Measurements from ENCODE around the gene CAPN5.
"Not testable (repeated sequence)": the region's sequence is repeated elsewhere in the genome, so short reads cannot be mapped to it uniquely, and the experiment has no call there.

The CAPN5 gene

DNA sequence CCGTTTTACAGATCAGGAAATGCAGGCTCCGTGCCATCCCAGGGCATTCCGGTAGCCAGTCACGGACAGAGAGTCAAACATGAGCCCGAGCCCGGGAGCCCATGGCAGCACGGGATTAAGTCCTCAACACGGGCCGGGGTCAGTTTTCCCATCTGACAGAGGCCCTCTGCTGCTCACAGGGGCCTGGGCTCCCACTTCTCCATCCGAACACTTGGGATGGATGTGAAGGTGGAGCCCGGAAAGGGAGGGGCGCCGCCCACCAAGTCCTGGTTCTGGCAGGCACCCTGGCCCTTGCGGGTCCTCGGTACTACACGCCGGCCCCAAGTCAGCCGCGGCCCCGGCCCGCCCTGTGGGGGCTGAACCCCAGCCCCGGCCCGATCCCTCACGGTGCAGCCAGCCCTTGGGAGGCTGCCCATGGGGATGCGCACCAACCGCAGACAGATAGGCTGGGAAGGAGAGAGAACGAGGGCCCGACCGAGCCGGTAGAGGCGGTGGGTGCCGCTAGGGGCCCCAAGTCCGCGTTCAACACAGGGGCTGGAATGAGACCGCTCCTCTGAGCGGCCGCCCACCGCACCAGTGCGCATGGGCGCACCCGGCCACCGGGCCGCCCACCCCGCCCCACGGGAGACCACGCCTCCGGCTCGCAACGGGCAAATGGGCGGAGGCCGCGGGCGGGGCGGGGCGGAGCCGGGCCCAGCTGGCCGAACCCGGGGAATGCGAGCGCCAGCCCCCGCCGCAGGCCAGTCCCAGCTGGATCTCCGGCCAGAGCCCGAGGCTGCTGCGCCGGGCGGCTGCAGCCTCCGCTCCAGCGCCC lies at the start of gene CAPN5:
TSS of gene CAPN5 (plus strand) at position 743 of the 814 bp plus-strand sequence. CDS start 17,916 bp downstream, outside the sequence.
- peak; percentile 89 for DNase-seq (ENCODE audit: low spot score)

DNA sequence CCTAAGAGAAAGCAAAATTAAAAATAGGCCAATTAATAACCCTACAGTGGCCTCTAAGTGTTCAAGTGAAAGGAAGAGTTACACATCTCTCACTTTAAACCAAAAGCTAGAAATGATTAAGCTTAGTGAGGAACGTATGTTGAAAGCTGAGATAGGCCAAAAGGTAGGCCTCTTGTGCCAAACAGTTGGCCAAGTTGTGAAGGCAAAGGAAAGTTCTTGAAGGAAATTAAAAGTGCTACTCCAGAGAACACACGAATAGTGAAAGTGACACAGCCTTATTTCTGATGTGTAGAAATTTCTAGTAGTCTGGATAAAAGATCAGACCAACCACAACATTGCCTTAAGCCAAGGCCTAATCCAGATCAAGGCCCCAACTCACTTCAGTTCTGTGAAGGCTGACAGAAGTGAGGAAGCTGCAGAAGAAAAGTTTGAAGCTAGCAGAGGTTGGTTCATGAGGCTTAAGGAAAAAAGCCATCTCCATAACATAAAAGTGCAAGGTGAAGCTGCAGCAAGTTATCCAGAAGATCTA lies 48.3 kb upstream of the CAPN5 start:
- DNase-seq (ENCODE audit: low spot score) = not testable (repeated sequence)

DNA sequence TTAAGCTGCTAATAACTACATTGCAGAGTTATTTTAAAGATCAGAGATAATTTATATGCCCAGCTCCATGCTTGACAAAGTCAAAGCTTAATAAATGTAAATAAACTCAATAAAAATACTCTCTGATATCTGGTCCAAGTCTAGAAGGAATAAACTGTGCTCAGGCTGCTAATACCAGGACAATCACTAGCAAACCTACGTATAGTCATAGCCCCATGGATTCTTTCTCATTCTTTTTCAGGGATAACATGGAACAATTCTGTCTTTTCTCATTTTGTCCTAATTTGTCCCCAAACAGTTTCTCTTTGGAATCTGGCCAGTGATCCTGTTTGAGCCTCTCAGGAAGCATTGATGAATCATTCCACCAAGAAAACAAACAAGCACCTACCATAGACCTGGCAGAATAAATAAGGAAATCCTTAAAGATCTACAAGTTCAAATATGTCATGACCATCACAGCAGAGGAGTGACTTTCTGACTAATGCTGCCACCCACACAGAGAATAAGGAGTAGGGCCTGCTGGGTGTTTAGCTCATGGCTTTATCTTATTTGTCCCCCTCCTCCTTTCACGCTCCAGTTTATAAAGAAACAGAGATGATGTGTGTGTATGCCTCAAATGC lies 46.7 kb upstream of the CAPN5 start:
- no peak for DNase-seq (ENCODE audit: low spot score)

DNA sequence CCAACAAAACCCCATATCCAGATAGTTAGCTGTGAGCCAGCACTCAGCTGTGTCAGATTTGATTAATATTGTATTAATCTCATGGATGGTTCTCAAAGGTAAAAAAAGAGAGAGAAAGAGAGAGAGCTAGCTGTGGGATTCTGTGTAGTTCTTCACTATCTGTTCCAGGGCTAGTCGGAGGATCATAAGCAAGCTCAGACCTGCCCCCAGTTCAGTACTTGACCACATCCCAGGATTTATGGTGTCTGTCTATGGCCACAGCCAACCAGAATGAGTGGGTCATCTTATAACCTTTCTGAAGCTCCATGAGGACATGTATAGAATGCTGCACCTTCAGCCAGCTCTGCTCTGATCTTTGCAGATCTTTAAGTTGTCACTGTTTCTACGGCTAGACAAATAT lies 46.0 kb upstream of the CAPN5 start:
- no peak for DNase-seq (ENCODE audit: low spot score)

DNA sequence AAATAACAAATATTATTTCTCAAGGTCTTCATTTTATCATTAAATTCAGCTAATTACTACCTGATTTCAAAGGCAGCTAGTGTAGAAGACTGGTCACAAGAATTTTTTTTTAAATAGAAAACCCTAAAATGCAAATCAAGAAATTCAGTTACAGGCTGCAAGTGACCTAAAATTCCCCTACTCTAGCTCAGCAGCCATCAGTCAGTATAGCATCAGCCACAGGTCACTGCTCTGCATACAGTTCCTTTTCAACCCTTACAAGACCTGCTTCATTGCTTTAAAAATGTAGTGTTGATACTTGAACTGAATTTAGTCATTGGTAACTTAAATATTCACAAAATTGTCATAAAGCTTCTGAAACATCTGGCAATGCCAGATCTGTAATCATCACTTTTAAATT lies 42.0 kb upstream of the CAPN5 start:
- DNase-seq (ENCODE audit: low spot score) = no peak

DNA sequence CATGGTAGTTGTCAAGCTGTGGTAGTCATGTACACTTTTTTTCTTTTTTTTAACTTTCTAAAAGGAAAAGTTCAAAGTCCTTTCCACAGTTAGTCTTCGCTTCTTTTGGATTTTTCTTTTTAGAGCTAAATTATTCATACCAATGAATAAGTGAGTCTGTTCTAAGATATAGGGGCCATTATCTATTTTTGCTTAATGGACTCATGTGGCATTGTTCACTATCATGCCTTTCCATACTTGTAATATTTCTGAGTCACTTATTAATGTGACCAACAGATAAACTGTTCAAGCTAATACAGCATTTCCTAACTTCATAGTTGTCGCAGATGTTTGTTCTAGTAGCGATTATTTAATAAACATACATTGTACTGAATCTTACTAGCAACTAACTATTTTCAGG lies 40.5 kb upstream of the CAPN5 start:
- no peak for DNase-seq (ENCODE audit: low spot score)

DNA sequence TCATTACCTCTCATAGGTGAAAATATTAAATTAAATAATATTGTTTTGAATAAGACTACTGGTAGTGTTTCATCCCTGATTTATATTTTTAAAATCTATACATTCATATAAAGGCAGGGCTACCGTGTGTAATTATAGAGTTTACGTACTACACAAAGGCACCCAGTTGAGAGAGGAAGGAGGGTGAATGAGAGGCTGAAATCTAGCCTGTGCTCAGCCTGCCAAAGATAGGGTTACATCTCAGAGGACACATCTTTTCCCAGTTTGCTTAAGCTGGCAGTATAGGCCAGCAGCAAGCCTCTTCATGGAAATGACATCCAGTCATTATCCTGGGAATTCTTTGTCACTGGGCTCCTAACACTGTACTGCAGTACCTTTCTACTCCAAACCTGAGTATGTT lies 40.0 kb upstream of the CAPN5 start:
- DNase-seq (ENCODE audit: low spot score) = no peak

DNA sequence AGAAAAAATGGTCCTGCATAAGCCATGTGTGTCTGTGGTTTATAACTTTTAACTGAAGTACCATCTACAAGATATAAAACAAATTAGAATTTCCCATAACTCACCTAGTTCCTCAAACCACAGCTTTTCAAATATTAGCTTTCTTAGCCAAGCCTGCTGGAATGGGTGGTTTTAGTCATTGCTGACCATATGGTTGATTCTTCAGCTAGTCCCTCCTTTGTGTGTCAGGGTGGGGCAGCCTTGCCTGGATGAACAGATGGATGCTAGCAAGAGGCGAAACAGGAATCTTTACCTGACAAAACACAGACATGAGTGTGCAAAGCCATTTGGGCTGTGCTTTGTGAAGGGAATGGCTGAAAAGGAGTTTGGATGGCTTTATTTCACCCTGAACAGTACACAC lies 39.5 kb upstream of the CAPN5 start:
- DNase-seq (ENCODE audit: low spot score) = no peak

DNA sequence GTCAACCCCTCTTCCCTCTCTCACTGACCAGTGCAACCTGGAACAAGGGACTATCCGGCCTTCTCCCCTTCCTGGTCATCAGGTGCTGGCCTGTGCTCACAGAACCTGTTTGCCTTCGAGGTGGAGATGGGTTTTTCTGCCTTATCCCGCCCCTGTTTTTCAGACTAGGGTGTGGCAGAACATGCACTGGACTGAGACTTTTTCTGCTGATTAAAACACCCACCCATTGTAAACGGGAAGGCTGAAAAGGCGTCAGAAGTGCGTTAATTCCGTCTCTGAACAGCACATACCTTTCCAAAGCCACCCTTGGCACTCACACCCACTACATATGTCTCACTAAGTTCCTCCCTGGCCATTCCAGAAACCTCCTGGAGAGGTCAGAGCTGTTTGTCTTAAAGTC lies 36.9 kb upstream of the CAPN5 start:
- no peak for DNase-seq (ENCODE audit: low spot score)

DNA sequence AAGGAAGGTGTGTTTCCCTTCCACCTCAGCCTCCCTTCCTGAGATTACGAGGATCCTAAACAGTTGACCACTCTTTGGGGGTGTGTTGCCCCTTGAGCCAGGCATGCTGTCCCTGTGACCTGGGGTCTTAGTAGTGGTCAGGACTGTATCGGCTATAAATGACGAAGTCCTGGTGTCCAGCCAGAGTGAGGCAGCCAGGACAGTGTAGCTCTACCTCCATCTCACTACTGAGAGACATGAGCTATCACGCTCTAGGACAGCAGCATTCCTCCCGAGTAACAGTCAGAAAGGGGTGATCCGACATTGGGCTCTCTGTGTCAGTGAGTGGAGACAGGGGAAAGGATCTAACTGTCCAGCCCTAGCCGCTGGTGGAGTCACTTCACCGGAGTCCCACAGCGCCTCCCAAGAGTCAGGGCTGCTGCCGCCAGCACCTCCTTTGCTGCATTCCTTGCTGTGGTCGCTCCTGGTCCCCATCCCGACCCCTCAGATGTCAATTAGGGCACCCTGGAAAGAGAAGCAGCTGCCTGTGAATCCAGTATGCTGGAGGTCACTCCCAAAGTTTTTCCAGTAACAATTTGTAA lies 35.8 kb upstream of the CAPN5 start:
- no peak for DNase-seq (ENCODE audit: low spot score)

DNA sequence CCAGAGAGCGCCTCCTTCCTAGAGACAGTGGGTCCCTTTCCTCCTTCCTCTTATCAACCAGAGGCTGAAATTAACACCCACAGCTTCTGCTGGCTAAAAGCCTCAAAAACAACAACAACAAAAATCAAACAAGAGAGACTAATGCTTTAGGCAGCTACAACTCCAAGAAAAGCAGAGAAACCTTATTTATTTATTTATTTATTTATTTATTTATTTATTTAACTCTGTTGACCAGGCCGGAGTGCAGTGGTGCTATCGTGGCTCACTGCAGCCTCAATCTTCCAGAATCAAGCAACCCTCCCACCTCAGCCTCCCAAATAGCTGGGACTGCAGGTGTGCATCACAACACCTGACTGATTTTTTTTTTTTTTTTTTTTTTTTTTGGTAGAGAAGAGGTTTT lies 35.2 kb upstream of the CAPN5 start:
- no peak for DNase-seq (ENCODE audit: low spot score)

DNA sequence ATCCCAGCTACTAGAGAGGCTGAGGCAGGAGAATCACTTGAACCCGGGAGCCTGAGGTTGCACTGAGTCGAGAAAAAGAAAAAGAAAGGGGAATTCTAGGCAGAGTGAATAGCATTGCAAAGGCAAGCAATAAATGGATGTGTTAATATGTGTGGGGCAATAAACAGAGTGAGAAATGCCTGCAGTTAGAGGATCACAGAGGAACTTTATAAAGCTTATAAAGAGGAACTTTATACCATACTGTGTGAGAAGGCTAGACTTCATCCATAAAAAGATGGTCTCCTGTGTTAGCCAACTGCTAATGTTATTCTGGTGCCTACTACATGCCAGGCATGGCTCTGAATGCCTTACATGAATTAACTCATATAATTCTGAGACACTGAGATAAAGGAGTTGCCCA lies 31.7 kb upstream of the CAPN5 start:
- DNase-seq (ENCODE audit: low spot score) = no peak

DNA sequence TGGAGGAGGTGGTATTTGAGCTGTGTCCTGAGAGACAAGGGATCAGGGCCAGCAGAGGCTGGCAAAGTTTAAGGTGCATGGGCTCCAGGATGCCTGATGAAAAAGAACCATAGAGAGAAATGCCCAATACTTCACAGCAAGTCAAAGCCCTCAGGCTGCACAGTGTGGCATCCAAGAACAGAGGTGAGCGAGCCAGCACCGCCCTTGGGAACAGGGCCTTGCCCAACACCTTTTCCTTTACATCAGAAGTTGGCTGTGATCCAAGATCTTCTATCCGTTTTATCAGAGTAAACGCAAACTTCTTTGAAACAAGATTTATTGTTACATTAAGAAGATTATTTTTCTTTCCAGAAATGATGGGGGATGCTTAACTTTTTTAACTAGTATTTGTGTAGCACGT lies 31.2 kb upstream of the CAPN5 start:
- no peak for DNase-seq (ENCODE audit: low spot score)

DNA sequence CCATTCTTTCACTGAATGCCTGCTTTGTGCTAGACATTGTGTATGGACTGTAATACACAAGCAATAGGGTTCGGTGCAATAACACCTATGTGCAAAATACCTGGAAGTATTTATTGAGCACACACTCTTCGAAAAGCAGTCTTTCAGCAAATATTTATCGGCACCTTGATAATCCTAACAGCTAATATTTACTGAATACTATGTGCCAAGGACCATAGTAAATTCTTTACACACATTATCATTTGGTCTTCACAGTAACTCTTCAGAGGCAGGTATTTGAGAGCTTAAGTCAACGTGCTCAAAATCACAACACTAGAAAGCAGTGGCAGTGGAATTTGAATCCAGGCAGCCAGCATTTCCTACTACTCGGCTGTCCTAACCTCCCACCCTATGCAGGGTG lies 30.4 kb upstream of the CAPN5 start:
- no peak for DNase-seq (ENCODE audit: low spot score)

DNA sequence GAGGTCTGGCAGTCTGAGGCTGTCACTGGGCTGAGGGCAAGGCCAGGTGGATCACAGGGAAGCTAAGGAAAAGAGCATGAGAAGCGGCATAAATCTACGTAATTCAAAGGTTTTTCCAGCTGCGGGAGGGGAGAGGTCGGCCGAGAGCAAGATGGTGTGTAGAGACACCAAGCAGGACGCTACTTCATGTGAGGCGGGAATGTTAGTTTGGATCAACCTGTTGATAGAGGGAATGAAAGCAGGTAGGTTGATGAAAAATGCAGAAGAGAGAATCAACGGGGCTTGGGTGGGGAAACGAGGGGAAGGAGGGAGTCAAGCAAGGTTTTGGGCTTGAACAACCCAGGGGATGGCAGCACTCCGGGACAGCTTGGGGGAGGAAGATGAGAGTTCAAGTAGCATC lies 29.7 kb upstream of the CAPN5 start:
- DNase-seq (ENCODE audit: low spot score) = no peak

DNA sequence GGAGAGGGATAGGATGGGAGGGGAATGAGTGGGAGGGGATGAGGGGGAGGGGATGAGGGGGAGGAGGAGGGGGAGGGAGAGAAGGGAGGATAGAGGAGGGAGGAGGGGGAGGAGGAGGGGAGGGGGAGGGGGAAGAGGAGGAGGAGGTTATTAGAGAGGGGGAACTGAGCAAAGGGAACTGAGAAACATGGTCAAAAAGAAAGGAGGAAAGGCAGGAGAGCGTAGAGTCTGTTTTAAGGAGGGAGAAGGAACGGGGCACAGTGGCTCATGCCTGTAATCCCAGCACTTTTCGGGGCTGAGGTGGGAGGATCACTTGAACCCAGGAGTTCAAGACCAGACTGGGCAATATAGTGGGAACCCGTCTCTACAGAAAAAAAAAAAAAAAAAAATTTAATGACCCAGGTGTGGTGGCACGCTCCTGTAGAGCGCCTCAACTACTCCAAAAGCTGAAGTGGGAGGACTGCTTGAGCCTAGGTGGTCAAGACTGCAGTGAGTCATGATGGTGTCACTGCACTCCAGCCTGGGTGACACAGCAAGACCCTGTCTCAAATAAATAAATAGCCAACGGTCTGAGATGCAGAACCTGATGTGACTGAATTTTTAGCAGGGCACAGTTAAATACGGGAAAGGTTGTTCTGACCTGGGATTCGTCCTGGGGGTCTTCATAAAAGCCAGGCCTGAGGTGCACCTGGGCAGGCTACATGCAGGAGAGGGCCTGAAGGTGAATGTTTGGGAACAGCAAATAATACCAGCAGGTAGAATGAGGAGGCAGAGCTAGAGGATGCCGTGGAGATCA lies 28.5 kb upstream of the CAPN5 start:
- DNase-seq (ENCODE audit: low spot score) = peak; percentile 30

DNA sequence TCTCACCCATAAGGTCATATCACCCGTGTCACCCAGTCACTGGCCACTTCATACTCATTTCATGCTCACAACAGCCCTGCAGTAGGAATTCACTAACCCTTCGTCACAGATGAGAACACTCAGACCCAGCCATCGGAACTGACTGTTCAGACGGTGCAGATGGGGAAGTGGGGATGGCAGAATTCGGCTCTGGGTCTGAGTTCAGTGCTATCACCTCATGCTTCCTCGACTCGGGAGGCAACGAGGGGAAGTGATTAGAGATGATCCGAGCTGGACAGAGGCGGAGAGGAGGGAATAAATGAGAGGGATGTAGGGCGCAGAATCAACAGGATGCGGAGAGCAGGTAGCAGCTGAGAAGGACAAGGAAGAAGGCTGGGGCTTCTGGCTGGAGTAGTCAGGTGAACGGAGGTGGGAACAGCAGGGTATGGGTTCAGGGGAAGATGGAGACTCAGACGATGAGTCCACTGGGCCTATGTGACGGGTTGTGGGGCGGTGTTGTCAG lies 27.9 kb upstream of the CAPN5 start:
- peak; percentile 33 for DNase-seq (ENCODE audit: low spot score)

DNA sequence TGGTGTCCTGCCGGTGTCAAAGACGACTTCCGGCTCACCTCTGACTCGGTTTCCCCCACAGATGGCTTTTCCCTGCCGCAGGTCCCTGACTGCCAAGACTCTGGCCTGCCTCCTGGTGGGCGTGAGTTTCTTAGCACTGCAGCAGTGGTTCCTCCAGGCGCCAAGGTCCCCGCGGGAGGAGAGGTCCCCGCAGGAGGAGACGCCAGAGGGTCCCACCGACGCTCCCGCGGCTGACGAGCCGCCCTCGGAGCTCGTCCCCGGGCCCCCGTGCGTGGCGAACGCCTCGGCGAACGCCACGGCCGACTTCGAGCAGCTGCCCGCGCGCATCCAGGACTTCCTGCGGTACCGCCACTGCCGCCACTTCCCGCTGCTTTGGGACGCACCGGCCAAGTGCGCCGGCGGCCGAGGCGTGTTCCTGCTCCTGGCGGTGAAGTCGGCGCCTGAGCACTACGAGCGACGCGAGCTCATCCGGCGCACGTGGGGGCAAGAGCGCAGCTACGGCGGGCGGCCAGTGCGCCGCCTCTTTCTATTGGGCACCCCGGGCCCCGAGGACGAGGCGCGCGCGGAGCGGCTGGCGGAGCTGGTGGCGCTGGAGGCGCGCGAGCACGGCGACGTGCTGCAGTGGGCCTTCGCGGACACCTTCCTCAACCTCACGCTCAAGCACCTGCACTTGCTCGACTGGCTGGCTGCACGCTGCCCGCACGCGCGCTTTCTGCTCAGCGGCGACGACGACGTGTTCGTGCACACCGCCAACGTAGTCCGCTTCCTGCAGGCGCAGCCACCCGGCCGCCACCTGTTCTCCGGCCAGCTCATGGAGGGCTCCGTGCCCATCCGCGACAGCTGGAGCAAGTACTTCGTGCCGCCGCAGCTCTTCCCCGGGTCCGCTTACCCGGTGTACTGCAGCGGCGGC lies 27.0 kb upstream of the CAPN5 start:
- DNase-seq (ENCODE audit: low spot score) = no peak

DNA sequence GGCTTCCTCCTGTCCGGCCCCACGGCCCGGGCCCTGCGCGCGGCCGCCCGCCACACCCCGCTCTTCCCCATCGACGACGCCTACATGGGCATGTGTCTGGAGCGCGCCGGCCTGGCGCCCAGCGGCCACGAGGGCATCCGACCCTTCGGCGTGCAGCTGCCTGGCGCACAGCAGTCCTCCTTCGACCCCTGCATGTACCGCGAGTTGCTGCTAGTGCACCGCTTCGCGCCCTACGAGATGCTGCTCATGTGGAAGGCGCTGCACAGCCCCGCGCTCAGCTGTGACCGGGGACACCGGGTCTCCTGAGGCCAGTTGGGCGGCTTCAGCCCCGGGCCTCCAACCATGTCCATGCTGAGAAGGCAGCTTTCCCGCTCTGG lies 26.4 kb upstream of the CAPN5 start:
- no peak for DNase-seq (ENCODE audit: low spot score)

DNA sequence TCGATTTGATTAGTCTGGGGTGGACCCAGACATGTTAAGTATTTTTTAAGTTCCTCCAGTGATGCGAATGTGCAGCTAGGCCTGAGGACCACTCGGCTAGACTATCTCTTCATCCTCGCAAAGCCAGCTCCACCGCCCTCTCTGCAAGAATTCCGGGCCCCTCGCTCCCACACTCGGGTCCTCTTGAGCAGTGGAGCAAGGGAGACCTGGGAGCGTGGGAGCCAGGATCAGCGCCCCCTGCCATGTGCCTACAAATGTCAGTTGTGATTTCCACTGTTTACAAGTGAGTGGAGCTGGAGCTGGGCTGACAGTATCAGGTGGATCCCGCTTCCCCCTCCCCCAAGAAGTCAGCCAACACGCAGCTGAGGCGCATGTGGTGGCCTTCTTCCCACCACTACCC lies 25.9 kb upstream of the CAPN5 start:
- DNase-seq (ENCODE audit: low spot score) = no peak

DNA sequence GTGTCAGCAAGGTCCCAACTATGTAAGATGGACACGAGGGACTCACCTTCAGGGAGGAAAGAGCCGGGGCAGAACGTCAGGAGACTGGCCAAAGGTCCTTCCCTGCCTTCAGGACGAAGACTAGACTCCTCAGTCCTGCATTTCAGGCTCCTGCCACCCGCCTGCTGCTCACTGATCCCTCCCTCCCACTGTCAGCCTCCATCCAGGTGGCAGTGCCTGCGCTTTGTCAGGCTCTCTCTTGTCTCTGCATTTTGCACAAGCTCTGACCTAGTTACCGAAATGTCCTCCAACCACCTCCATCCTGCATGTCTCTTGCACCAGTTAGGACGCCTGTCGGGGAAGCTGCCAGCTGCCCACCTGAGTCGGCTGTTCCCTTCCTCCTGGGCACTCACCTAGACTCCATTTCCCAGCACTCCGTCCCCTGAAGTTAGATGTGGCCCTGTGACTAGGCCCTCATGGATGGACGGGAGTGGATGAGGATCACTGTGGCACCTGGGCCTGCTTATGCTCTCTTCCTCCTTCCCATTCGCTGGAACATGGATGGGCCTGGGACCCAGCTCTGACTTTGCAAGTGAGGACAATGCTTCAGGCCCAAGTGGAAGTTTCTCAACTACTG lies 24.6 kb upstream of the CAPN5 start:
- no peak for DNase-seq (ENCODE audit: low spot score)
